HG02798 (cell line): Measurements from ENCODE around the gene GRID1.
"Not testable (repeated sequence)": the region's sequence is repeated elsewhere in the genome, so short reads cannot be mapped to it uniquely, and the experiment has no call there.

Source experiments
- ATAC-seq: cut with Tn5 transposase; IDR thresholded peaks from one replicate; pipeline ENCODE4 v1.9.1; 2021; ENCODE audit warnings: mild to moderate bottlenecking; ENCODE audit not compliant: unreplicated experiment, poor library complexity

GRID1 gene

GRCh38 chr10:86035791-86036543 is 330.6 kb downstream of the GRID1 start:
- no peak for ATAC-seq

- ATAC-seq, result no peak
Measured at GRCh38 chr10:86034710-86035109, 331.9 kb downstream of the GRID1 start.

DNA sequence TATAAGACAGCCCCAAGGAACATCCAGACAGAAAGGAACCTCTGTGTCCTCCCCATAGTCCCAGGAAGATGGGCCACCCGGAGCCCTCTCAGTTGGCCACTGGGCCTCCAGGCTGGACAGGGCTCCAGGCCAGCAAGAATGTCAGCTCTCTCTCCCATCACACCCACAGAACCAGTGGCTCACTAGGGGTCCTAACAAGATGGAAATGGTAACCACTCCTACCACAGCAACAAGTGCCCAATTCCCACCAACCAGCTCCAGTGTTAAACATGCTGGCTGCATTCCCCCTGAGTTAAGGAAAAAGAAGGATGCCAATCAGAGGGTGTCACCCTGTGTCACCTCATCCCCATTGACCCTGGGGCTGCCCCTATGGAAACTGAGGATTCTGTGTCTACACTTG is 333.0 kb downstream of the GRID1 start:
- no peak for ATAC-seq

DNA sequence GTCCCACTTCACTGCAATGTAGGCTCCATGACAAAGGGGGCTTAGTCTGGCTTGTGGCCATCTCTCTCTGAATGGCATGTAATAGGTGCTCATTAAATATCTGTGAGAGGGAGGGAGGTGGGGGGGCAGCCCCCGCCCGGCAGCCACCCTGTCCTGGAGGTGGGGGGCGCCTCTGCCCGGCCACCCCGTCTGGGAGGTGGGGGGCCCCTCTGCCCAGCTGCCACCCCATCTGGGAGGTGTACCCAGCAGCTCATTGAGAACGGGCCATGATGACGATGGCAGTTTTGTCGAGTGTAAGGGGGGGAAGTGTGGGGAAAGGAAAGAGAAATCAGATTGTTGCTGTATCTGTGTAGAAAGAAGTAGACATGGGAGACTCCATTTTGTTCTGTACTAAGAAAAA is 334.5 kb downstream of the GRID1 start:
- ATAC-seq, result not testable (repeated sequence)

DNA sequence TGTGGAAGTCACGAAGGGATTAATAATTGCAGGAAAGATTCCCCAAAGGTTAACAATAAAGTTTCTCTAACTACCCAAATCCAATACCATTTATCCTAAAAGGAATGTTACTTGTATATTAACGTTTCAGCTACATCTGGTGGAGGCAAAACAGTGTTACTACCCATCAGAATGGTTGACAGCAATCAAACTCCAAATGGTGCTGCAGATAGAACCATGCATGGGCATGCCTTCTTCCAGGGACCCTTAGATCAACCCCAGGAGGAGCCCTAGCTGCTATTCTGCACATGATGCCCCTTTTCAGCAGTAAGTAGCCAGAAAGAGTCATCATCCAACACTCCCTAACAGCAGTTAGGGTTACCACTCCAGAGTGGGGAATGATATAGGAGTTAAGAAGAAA is 336.3 kb downstream of the GRID1 start:
- ATAC-seq, result no peak

DNA sequence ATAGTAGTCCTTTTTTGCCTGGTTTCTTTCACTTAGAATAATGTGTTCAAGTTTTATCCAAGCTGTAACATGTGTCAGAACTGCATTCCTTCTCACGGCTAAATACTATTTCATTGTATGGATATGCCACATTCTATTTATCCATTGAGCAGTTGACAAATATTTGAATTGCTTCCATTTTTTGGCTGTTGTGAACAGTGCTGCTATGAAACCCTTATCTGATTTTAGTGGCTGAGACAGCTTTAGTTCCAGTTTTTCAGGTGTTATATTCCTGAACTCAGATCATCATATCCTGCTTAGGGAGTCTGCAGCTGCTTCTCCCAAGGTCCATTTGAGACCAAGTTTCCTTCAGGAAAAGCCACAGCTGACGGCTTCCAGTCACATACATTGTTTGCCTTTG is 339.2 kb downstream of the GRID1 start:
- no peak for ATAC-seq

GRCh38 chr10:86025509-86025908 is 341.1 kb downstream of the GRID1 start:
- no peak for ATAC-seq

GRCh38 chr10:86024281-86025041 is 342.1 kb downstream of the GRID1 start:
- no peak for ATAC-seq

GRCh38 chr10:86023931-86024280 is 342.7 kb downstream of the GRID1 start:
- ATAC-seq, result no peak

DNA sequence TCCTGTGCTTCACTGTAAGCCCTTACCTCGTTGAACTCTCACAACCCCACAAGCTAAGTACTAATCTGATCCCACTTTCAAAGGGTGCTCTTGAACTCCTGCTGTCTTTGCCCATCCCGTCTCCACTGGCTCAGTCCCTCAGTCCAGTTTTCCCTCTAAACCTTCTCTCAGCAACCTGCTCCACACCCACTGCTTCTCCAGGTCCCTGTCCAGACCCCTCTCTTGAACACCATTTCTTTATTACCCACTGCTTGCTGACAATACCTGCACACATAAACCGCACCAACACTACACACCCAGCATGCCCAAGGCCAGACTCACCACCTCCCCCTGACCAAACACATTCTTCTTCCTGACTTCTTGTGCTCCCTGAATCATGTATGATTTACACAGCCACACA is 343.3 kb downstream of the GRID1 start:
- no peak for ATAC-seq

GRCh38 chr10:86022906-86023305 is 343.7 kb downstream of the GRID1 start:
- no peak for ATAC-seq

GRCh38 chr10:86020134-86020533 is 346.5 kb downstream of the GRID1 start:
- no peak for ATAC-seq

DNA sequence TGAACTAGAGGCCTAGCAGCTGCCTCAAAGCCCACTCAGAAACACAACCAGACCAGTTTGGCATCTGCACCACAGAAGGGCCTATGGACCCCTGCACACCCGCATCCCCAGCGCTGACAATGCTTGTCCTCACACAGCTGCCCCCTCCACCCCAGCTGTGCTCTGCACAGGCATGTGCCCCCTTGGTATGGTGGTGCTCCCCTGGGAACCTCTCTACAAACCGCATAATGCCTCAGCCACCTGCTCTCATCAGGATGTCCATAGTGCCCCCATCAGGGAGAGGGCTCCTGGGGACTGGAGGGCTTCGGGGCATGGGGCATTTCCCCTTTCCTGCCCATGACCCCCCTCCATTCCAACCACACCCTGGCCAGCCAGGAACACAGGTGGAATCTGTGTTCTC is 347.5 kb downstream of the GRID1 start:
- ATAC-seq, result no peak

- ATAC-seq, result no peak
Measured at GRCh38 chr10:86018735-86019058, 347.9 kb downstream of the GRID1 start.

GRCh38 chr10:86017841-86018734 is 348.5 kb downstream of the GRID1 start:
- peak; percentile 52 for ATAC-seq

- ATAC-seq, result no peak
Measured at GRCh38 chr10:86013568-86013967, 353.0 kb downstream of the GRID1 start.

DNA sequence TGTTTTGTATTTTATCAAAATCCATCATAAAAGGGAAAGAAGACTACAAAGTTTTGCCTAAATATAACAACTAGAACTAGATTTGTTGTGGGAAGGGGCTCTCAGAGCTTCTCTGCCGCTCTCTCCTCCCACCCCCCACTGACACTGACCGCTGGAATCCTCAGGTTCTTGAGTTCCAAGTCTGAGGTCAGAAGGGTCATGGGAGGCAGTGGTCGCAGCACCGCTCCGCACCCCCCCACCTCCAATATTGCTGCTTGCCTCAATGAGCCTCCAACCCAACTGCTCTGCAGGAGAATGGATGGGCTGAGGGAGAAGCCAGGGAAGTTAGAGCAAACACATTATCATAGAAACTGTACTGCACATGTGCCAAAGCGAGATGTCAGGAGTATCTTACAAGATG is 359.4 kb downstream of the GRID1 start:
- ATAC-seq, result no peak

DNA sequence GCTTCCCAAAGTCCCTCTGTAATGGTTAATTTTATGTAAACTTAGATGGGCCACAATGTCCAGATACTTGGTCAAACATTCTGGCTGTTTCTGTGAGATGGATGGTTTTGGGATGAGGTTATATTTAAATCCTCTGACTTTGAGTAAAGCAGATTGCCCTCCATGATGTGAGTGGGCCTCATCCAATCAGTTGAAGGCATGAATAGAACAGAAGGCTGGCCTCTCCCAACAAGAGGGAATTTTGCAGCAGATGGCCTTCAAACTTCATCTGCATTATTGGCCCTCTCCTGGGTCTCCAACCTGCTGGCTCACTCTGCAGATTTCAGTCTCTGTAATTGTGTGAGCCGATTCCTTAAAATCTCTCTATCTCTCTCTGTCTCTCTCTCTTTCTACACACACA is 362.3 kb downstream of the GRID1 start:
- no peak for ATAC-seq

- no peak for ATAC-seq
Measured at GRCh38 chr10:86003201-86003621, 363.4 kb downstream of the GRID1 start.

GRCh38 chr10:86001521-86001920 is 365.1 kb downstream of the GRID1 start:
- no peak for ATAC-seq

DNA sequence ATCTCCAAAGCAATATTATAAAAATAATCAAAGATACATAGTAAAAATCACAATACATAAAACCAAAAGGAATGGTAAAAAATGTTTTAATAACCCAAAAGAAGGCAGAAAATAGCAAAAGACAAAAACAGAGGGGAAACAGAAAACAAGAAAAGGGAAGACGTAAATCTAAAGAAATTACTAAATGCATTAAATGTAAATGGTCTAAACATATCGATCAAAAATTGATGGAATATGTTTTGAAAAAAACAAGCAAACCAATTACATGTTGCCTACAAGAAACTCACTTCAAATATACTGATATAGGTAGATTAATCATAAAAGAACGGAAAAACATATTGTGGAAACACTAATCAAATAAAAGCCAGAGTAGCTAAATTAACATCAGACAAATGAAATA is 369.1 kb downstream of the GRID1 start:
- ATAC-seq, result no peak
